Lower leg skin (tissue), 3 donors: ENCODE measurements around the gene FUT8.

Experiments used
- CTCF ChIP-seq, 3 donors: fragments of 450-650 bp; IDR thresholded peaks; one replicate each; pipeline ENCODE4 v1.5.1; 2016; ENCODE audit warnings: antibody characterized with exemption in 3 of 3, mild to moderate bottlenecking in 3 of 3, moderate library complexity in 2 of 3
- POLR2A ChIP-seq, 2 donors: fragments of 450-650 bp; IDR thresholded peaks; one replicate each; pipeline ENCODE4 v1.6.1; 2016 to 2017; ENCODE audit warnings: antibody characterized with exemption in 2 of 2, mild to moderate bottlenecking in 1 of 2, moderate library complexity in 1 of 2

DNA sequence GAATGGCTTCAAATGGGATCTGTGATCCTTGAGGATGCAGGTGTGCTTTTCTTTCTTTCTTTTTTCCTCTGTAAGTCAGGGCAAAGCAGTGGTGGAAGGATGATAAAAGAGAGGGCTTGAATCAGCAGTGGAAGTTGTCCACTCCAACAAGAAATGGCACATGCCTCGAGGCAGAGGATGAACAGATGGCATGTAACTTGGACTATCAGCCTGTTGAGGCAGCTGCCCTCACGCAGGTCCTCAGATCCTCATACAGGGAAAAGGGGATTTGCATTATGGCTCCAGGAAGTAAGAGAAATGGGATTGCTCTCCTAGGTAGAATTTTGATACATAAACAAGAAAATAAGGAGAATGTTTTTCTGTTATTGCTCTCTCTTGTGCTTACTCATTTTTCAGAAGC is 368.0 kb downstream of the FUT8 start:
- TF ChIP-seq CTCF (IDR thresholded peaks at IDR 0.05) (no peak), POLR2A (IDR thresholded peaks at IDR 0.05) (no peak)
